Endothelial cell (in vitro differentiated cells): ENCODE data around the gene ERP27. TPM values are rescaled to one million over a fixed set of nuclear protein-coding genes. Genes with fewer than 3 reads are reported as not detected.

Source experiments
- DNase-seq: peaks from one replicate; pipeline ENCODE4 v3.0.0; 2021; ENCODE audit warnings: low spot score
- H3K27ac Mint-ChIP-seq: one replicate; pipeline ENCODE4 v1.8.0; 2021; ENCODE audit warnings: mixed read lengths, inconsistent platforms; ENCODE audit not compliant: unreplicated experiment
- H3K27me3 Mint-ChIP-seq: one replicate; pipeline ENCODE4 v1.8.0; 2021; ENCODE audit warnings: mild to moderate bottlenecking, moderate library complexity, mixed read lengths, inconsistent platforms; ENCODE audit not compliant: unreplicated experiment
- H3K36me3 Mint-ChIP-seq: one replicate; pipeline ENCODE4 v1.8.0; 2021; ENCODE audit warnings: mild to moderate bottlenecking, low read depth, mixed read lengths, inconsistent platforms; ENCODE audit not compliant: unreplicated experiment
- H3K4me1 Mint-ChIP-seq: one replicate; pipeline ENCODE4 v1.8.0; 2021; ENCODE audit warnings: mild to moderate bottlenecking, mixed read lengths, inconsistent platforms; ENCODE audit not compliant: unreplicated experiment
- H3K4me3 Mint-ChIP-seq: one replicate; pipeline ENCODE4 v1.8.0; 2021; ENCODE audit warnings: mild to moderate bottlenecking, mixed read lengths, inconsistent platforms; ENCODE audit not compliant: unreplicated experiment
- H3K9me3 Mint-ChIP-seq: one replicate; pipeline ENCODE4 v1.8.0; 2021; ENCODE audit warnings: mixed read lengths, inconsistent platforms; ENCODE audit not compliant: unreplicated experiment
- CTCF ChIP-seq: fragments of 200-600 bp; sonication (generic); IDR thresholded peaks from one replicate; pipeline ENCODE4 v1.5.0; 2021; ENCODE audit warnings: antibody characterized with exemption; ENCODE audit not compliant: unreplicated experiment
- total RNA-seq: library from RNA; stranded (reverse); fragmentation: NEBNext Ultra II Directional; extraction: Animal tissue kit (Norgen Biotek cat#: 25700); gene quantifications from one replicate; pipeline ENCODE4 v1.2.1, GENCODE V29; 2021; ENCODE audit not compliant: unreplicated experiment

Gene ERP27
- total RNA-seq, 1 donor from 2014 or later, result 0.46 TPM

- Mint-ChIP-seq H3K4me3 (peak within 1 kb of the TSS; percentile 91), H3K36me3 (peaks cover 4% of the 10 kb centered on the region), H3K9me3 (no peaks in the 10 kb centered on the region), H3K4me1 (peaks cover 27% of the 10 kb centered on the region), H3K27ac (peak within 1 kb of the TSS; percentile 98), H3K27me3 (peaks cover 1% of the 10 kb centered on the region)
- TF ChIP-seq CTCF, result no peak
- no peak for DNase-seq
Observed at GRCh38 chr12:14961466-14962152, 23.3 kb upstream of the ERP27 start, which contains the start of gene ARHGDIB. Gene ARHGDIB, minus strand, starts transcription at chr12:14961601. Its CDS starts 10,889 bp downstream, at chr12:14950712.

- no peak for DNase-seq
- H3K4me1 Mint-ChIP-seq, result peaks cover 27% of the 10 kb centered on the region
Observed at GRCh38 chr12:14960548-14961465, 22.5 kb upstream of the ERP27 start.

GRCh38 chr12:14959916-14960496 is 21.7 kb upstream of the ERP27 start:
- DNase-seq, result no peak
- peak overlapping the region; percentile 17 for H3K4me3 Mint-ChIP-seq
- no peak overlapping the region for H3K27ac Mint-ChIP-seq
- H3K9me3 Mint-ChIP-seq, result no peaks in the 10 kb centered on the region
- peaks cover 1% of the 10 kb centered on the region for H3K27me3 Mint-ChIP-seq
- H3K36me3 Mint-ChIP-seq, result peaks cover 4% of the 10 kb centered on the region
- TF ChIP-seq CTCF, result no peak
- peaks cover 27% of the 10 kb centered on the region for H3K4me1 Mint-ChIP-seq

More at GRCh38 chr12:14960548-14961465, 22.5 kb upstream of the ERP27 start:
- H3K27ac Mint-ChIP-seq, result peak overlapping the region; percentile 98
- TF ChIP-seq CTCF, result no peak
- H3K36me3 Mint-ChIP-seq, result peaks cover 4% of the 10 kb centered on the region
- peaks cover 1% of the 10 kb centered on the region for H3K27me3 Mint-ChIP-seq
- no peaks in the 10 kb centered on the region for H3K9me3 Mint-ChIP-seq
- H3K4me3 Mint-ChIP-seq, result peak overlapping the region; percentile 91

GRCh38 chr12:14959463-14959862 is 21.1 kb upstream of the ERP27 start:
- Mint-ChIP-seq H3K4me1 (peaks cover 30% of the 10 kb centered on the region), H3K27me3 (peaks cover 1% of the 10 kb centered on the region), H3K36me3 (peaks cover 4% of the 10 kb centered on the region), H3K27ac (no peak overlapping the region), H3K4me3 (peak overlapping the region; percentile 17), H3K9me3 (no peaks in the 10 kb centered on the region)
- DNase-seq, result no peak
- no peak for TF ChIP-seq CTCF
